ENCODE data around the gene TEX47. TPM values are rescaled to one million over a fixed set of nuclear protein-coding genes. Genes with fewer than 3 reads are reported as not detected.

TEX47 gene
- total RNA-seq, 1 donor: not detected

- TF ChIP-seq CTCF (IDR thresholded peaks at IDR 0.05; ENCODE audit: extremely low read depth, low read depth, low read length): no peak
- no peak overlapping the region for H3K4me3 ChIP-seq (ENCODE audit: insufficient read depth, low read length)
- no peak overlapping the region for H3K27ac ChIP-seq (ENCODE audit: low read depth, low read length)
- H3K36me3 ChIP-seq (ENCODE audit: insufficient read depth, low read length): no peaks in the 10 kb centered on the region
- no peak for DNase-seq (ENCODE audit: insufficient read length, low spot score, missing footprints)
- H3K4me2 ChIP-seq (ENCODE audit: insufficient read depth, low read length): no peak overlapping the region
- H3K79me2 ChIP-seq (ENCODE audit: insufficient read depth, low read length): no peaks in the 10 kb centered on the region
- H3K9me3 ChIP-seq (ENCODE audit: low read depth, low read length): no peaks in the 10 kb centered on the region
- no peaks in the 10 kb centered on the region for H4K20me1 ChIP-seq (ENCODE audit: insufficient read depth, low read length)
- H3K27me3 ChIP-seq (ENCODE audit: insufficient read depth, low read length): peaks cover 15% of the 10 kb centered on the region
- no peaks in the 10 kb centered on the region for H3K4me1 ChIP-seq (ENCODE audit: insufficient read depth, low read length)
- H2AFZ ChIP-seq (ENCODE audit: low read length): no peak overlapping the region
Observed at GRCh38 chr7:88760136-88760515, 35.4 kb downstream of the TEX47 start.

- DNase-seq (ENCODE audit: insufficient read length, low spot score, missing footprints): no peak
- no peaks in the 10 kb centered on the region for H4K20me1 ChIP-seq (ENCODE audit: insufficient read depth, low read length)
- no peaks in the 10 kb centered on the region for H3K9me3 ChIP-seq (ENCODE audit: low read depth, low read length)
- no peak for TF ChIP-seq CTCF (IDR thresholded peaks at IDR 0.05; ENCODE audit: extremely low read depth, low read depth, low read length)
- H3K4me1 ChIP-seq (ENCODE audit: insufficient read depth, low read length): no peaks in the 10 kb centered on the region
- H3K4me2 ChIP-seq (ENCODE audit: insufficient read depth, low read length): no peak within 1 kb of the TSS
- H3K36me3 ChIP-seq (ENCODE audit: insufficient read depth, low read length): no peaks in the 10 kb centered on the region
- peak within 1 kb of the TSS; percentile 22 for H2AFZ ChIP-seq (ENCODE audit: low read length)
- H3K79me2 ChIP-seq (ENCODE audit: insufficient read depth, low read length): no peaks in the 10 kb centered on the region
- H3K27ac ChIP-seq (ENCODE audit: low read depth, low read length): no peak within 1 kb of the TSS
- no peak within 1 kb of the TSS for H3K4me3 ChIP-seq (ENCODE audit: insufficient read depth, low read length)
- peaks cover 15% of the 10 kb centered on the region for H3K27me3 ChIP-seq (ENCODE audit: insufficient read depth, low read length)
Observed at GRCh38 chr7:88759230-88760135, 36.1 kb downstream of the TEX47 start, which contains the start of gene ZNF804B. Gene ZNF804B, plus strand, starts transcription at chr7:88759700. Its CDS starts 277 bp downstream, at chr7:88759977.

GRCh38 chr7:88758381-88759229 lies 36.9 kb downstream of the TEX47 start:
- Histone ChIP-seq H3K4me3 (ENCODE audit: insufficient read depth, low read length) (no peak overlapping the region), H3K27me3 (ENCODE audit: insufficient read depth, low read length) (peaks cover 15% of the 10 kb centered on the region), H3K4me1 (ENCODE audit: insufficient read depth, low read length) (no peaks in the 10 kb centered on the region), H2AFZ (ENCODE audit: low read length) (peak overlapping the region; percentile 22), H3K79me2 (ENCODE audit: insufficient read depth, low read length) (no peaks in the 10 kb centered on the region), H3K36me3 (ENCODE audit: insufficient read depth, low read length) (no peaks in the 10 kb centered on the region), H4K20me1 (ENCODE audit: insufficient read depth, low read length) (no peaks in the 10 kb centered on the region), H3K9me3 (ENCODE audit: low read depth, low read length) (no peaks in the 10 kb centered on the region), H3K27ac (ENCODE audit: low read depth, low read length) (no peak overlapping the region), H3K4me2 (ENCODE audit: insufficient read depth, low read length) (no peak overlapping the region)
- no peak for TF ChIP-seq CTCF (IDR thresholded peaks at IDR 0.05; ENCODE audit: extremely low read depth, low read depth, low read length)
- DNase-seq (ENCODE audit: insufficient read length, low spot score, missing footprints): no peak

- Histone ChIP-seq H3K27ac (ENCODE audit: low read depth, low read length) (no peak overlapping the region), H3K4me3 (ENCODE audit: insufficient read depth, low read length) (no peak overlapping the region), H2AFZ (ENCODE audit: low read length) (no peak overlapping the region), H4K20me1 (ENCODE audit: insufficient read depth, low read length) (no peaks in the 10 kb centered on the region), H3K36me3 (ENCODE audit: insufficient read depth, low read length) (no peaks in the 10 kb centered on the region), H3K9me3 (ENCODE audit: low read depth, low read length) (no peaks in the 10 kb centered on the region), H3K4me1 (ENCODE audit: insufficient read depth, low read length) (no peaks in the 10 kb centered on the region), H3K79me2 (ENCODE audit: insufficient read depth, low read length) (no peaks in the 10 kb centered on the region), H3K4me2 (ENCODE audit: insufficient read depth, low read length) (no peak overlapping the region), H3K27me3 (ENCODE audit: insufficient read depth, low read length) (peaks cover 15% of the 10 kb centered on the region)
- DNase-seq (ENCODE audit: insufficient read length, low spot score, missing footprints): no peak
- no peak for TF ChIP-seq CTCF (IDR thresholded peaks at IDR 0.05; ENCODE audit: extremely low read depth, low read depth, low read length)
Observed at GRCh38 chr7:88757371-88757770, 38.2 kb downstream of the TEX47 start.

Measured in osteoblast (primary cell).